NCI-H1092 (cell line): Measurements from ENCODE around the gene FGFR3.

Experiments
- DNase-seq: peaks from one replicate; lab custom pipeline; 2025; lab: John Stamatoyannopoulos, UW

The FGFR3 gene

GRCh38 chr4:1802720-1803522 lies 9.8 kb downstream of the FGFR3 start:
- no peak for DNase-seq

GRCh38 chr4:1803523-1804423 lies 10.7 kb downstream of the FGFR3 start:
- no peak for DNase-seq

DNA sequence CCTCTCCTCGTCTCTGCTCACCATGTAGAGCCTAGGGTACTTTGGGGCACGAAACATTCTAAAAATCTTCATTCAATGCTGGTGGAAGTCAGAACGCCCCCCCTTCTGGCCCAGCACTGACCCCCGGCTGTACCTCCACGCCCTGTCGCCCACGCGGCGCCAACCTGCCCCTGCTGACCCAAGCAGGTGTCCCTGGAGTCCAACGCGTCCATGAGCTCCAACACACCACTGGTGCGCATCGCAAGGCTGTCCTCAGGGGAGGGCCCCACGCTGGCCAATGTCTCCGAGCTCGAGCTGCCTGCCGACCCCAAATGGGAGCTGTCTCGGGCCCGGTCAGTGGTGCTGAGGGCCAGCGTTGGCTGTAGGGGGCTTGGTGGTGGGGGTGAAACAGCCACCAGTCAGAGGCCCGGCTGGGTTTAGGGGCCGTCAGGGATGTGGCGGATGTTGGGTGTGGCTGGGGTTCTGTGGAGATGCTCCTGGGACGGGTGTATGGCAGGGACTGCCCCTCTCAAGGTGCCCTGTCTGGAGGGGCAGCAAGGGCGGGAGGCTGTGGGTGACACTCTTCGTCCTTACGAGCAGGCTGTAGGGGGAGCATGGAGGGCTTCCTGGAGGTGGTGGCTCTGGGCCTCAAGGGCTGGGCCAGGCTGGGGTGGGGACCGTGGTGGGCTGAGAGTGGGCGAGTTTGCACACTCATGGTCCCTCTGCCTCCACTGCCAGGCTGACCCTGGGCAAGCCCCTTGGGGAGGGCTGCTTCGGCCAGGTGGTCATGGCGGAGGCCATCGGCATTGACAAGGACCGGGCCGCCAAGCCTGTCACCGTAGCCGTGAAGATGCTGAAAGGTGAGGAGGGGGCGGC lies 11.8 kb downstream of the FGFR3 start:
- DNase-seq = no peak

- DNase-seq = no peak
These were observed 12.6 kb downstream of the FGFR3 start for GRCh38 chr4:1805493-1806222.

GRCh38 chr4:1806223-1806564 lies 13.1 kb downstream of the FGFR3 start:
- no peak for DNase-seq

DNA sequence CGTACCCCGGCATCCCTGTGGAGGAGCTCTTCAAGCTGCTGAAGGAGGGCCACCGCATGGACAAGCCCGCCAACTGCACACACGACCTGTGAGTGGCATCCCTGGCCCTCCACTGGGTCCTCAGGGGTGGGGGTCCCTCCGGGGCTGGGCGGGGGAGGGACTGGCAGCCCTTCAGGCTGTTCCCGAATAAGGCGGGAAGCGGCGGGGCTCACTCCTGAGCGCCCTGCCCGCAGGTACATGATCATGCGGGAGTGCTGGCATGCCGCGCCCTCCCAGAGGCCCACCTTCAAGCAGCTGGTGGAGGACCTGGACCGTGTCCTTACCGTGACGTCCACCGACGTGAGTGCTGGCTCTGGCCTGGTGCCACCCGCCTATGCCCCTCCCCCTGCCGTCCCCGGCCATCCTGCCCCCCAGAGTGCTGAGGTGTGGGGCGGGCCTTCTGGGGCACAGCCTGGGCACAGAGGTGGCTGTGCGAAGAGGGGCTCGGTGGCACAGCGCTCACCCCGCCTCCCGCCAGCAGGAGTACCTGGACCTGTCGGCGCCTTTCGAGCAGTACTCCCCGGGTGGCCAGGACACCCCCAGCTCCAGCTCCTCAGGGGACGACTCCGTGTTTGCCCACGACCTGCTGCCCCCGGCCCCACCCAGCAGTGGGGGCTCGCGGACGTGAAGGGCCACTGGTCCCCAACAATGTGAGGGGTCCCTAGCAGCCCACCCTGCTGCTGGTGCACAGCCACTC lies 13.7 kb downstream of the FGFR3 start:
- DNase-seq = no peak

DNA sequence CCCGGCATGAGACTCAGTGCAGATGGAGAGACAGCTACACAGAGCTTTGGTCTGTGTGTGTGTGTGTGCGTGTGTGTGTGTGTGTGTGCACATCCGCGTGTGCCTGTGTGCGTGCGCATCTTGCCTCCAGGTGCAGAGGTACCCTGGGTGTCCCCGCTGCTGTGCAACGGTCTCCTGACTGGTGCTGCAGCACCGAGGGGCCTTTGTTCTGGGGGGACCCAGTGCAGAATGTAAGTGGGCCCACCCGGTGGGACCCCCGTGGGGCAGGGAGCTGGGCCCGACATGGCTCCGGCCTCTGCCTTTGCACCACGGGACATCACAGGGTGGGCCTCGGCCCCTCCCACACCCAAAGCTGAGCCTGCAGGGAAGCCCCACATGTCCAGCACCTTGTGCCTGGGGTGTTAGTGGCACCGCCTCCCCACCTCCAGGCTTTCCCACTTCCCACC lies 14.3 kb downstream of the FGFR3 start:
- no peak for DNase-seq

DNA sequence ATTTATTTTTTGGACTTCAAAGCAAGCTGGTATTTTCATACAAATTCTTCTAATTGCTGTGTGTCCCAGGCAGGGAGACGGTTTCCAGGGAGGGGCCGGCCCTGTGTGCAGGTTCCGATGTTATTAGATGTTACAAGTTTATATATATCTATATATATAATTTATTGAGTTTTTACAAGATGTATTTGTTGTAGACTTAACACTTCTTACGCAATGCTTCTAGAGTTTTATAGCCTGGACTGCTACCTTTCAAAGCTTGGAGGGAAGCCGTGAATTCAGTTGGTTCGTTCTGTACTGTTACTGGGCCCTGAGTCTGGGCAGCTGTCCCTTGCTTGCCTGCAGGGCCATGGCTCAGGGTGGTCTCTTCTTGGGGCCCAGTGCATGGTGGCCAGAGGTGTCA lies 15.3 kb downstream of the FGFR3 start:
- DNase-seq = no peak

GRCh38 chr4:1808851-1809753 lies 16.0 kb downstream of the FGFR3 start:
- no peak for DNase-seq

GRCh38 chr4:1809754-1810502 lies 16.8 kb downstream of the FGFR3 start:
- DNase-seq = peak; percentile 28

GRCh38 chr4:1810765-1811164 lies 17.7 kb downstream of the FGFR3 start:
- no peak for DNase-seq

DNA sequence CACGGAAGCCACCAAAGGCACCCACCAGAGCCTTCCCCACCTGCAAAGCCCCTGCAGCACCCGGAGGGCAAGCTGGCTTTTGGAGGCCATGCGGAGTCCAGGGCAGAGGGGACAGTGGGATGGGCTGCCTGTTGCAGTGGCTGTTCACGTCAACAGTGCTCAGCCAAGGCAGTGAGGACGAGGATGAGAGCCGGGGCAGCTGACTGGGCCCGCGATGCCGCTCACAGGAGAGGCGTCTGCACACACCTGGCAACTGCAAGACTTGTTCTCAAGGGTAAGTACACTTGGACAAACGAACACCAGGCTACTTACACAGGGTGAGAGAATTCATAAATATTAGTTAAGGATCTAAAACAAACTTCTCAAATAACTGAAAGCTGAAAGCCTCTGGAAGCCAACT lies 19.6 kb downstream of the FGFR3 start:
- DNase-seq = no peak

GRCh38 chr4:1813231-1813630 lies 20.1 kb downstream of the FGFR3 start:
- no peak for DNase-seq

DNA sequence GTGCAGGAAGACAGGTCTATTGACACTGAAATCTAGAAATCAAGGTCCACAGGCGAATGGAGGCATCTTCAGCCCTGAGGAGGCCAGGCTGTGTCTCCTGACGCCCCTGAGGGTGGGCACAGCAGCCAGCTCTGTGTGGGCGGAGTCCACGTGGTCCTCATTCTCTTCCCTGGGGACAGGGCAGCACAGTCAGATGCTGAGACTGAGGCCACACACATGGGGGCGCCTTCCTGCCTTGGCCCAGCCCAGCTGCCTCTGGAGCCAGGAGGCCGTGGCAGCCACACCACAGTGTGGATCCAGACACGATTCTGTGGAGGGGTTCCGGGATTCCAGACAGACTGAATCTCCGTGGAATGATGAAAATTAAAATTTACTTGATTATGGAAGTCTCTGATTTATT lies 20.8 kb downstream of the FGFR3 start:
- DNase-seq = no peak

DNA sequence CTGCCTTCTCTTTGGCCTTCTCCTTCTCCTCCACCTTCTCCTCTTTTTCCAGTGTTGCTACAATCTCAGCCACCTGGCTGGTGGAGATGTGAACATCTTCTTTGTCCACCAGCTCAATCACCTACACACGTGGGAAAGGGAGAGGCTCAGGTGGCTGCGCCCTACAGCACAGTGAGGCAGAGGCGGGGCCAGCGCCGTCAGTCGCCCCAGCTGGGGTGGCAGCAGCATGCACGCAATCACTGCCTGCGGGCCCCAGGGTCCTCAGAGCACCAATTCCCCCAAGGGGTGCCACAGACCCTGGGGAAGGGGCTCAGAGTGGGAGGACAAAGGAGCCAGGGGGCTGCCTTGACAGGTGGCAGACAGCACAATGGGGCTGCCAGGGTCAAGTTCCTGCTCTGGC lies 21.4 kb downstream of the FGFR3 start:
- DNase-seq = no peak

DNA sequence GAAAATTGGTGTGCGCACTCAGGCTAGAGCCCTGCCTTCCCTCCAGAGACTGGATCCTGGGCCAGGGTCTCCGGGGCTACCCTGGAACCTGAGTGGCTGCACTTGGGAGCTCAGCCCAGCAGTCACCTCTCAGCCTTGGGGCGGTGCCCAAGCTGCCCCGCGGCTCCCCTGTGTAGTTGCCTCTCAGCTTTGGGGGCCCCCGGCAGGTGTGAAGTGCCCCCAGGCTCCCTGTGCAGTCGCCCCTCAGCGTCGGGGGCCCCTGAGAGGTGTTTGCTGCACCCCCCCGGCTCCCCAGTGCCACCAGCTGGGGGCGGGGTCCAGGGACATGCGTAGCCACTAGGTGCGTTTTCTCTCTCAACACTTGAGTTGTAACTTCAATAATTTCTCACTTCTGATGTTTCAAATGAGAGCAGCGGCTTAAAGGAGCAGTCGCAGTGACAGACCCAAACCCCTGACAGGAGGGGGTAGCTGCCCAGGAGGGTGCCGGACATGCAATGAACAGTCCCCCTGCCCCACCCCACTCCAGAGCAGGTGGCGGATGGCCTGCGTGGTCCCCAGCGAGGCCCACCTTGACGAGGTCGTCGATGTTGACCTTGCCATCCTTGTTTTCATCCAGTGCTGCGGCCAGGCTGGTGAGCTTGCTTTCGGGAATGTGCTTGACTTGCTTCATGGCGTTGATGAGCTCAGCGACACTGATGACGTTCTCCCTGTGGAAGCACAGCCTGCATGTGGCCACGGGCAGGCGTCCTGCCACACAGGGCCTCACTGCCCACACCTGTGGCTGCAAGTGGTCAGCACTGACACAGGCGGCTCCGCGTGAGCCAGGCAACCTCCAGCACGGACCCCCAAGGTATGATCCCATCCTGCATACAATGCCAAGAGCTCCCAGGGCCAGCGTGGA lies 22.3 kb downstream of the FGFR3 start:
- DNase-seq = no peak

DNA sequence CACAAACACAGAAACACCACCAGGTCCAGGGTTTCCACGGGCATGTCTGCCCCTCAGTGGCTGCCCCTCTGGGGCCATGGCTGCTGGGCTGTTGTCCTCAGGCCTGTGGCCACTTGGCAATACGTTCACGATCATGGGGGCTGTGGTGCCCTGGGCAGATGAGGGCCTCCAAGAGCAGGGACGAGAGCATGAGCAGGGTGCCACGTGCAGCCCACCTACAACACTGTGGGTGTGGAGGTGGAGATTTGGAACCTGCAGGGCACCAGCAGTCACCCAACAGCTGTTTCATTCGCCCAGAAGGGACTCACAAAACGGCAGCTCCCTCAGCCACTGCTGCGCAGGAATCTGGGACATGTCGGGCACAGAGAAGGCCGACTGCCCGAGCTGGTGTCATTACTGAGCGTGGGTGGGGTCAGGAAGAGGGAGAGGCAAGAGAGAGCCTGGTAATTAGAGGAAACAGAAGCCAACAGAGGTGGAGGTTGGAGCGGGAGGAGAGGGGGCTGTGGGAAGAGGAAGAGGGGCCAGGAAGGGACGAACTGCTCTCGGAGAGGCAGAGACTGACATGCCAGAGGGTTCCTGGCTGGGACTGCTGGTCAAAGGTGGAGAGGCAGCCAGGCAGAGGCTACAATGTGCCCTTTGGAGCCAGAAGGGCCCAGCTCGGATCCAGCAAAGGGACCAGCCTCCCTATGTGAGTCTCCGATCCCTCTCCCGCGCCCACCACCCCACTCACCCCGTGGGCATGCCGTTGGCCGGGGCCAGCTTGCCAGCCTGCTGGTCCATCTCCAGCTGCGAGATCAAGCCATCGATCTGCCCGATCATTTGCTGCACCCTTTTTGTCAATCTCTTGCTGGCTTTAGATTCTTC lies 23.1 kb downstream of the FGFR3 start:
- no peak for DNase-seq
